ENCODE results near the gene NAA80.

DNA sequence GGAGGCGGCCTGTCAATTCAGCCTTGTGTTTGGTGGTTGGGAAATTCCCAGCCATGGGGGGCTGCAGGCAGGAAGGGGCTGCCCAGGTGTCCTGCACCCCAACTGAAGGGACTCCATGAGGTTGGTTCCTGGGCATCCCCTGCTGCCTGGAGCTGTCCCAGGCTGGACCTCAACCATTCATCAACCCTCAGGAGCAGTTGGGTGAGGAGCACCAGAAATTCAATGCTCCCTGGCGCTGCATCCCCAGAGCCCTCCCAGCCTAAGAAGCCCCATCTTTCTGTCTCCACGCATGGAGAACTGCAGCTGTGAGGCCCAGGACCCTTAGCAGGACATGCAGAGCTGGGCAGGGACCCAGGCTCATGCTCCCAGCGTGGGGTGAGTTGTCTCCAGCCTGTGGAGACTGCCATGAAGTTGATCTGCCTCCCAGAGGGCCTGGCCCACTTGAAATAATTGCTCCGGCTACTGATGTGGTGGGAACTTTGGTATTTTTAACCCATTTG, 38.2 kb downstream of the NAA80 start:
- no peak for TF ChIP-seq CTCF (IDR thresholded peaks at IDR 0.05)
- TF ChIP-seq POLR2A (IDR thresholded peaks at IDR 0.05): no peak
